ENCODE measurements around the gene TYW1. TPM values are rescaled to one million over a fixed set of nuclear protein-coding genes. Genes with fewer than 3 reads are reported as not detected.
A peak's percentile ranks its signal among the peaks of the same experiment; 100 is the strongest.
"Not testable (repeated sequence)": the region's sequence is repeated elsewhere in the genome, so short reads cannot be mapped to it uniquely, and the experiment has no call there.

TYW1 gene, protein sequence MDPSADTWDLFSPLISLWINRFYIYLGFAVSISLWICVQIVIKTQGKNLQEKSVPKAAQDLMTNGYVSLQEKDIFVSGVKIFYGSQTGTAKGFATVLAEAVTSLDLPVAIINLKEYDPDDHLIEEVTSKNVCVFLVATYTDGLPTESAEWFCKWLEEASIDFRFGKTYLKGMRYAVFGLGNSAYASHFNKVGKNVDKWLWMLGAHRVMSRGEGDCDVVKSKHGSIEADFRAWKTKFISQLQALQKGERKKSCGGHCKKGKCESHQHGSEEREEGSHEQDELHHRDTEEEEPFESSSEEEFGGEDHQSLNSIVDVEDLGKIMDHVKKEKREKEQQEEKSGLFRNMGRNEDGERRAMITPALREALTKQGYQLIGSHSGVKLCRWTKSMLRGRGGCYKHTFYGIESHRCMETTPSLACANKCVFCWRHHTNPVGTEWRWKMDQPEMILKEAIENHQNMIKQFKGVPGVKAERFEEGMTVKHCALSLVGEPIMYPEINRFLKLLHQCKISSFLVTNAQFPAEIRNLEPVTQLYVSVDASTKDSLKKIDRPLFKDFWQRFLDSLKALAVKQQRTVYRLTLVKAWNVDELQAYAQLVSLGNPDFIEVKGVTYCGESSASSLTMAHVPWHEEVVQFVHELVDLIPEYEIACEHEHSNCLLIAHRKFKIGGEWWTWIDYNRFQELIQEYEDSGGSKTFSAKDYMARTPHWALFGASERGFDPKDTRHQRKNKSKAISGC
- total RNA-seq = 10 to 100 TPM; 15.5 to 17.1 TPM

DNA sequence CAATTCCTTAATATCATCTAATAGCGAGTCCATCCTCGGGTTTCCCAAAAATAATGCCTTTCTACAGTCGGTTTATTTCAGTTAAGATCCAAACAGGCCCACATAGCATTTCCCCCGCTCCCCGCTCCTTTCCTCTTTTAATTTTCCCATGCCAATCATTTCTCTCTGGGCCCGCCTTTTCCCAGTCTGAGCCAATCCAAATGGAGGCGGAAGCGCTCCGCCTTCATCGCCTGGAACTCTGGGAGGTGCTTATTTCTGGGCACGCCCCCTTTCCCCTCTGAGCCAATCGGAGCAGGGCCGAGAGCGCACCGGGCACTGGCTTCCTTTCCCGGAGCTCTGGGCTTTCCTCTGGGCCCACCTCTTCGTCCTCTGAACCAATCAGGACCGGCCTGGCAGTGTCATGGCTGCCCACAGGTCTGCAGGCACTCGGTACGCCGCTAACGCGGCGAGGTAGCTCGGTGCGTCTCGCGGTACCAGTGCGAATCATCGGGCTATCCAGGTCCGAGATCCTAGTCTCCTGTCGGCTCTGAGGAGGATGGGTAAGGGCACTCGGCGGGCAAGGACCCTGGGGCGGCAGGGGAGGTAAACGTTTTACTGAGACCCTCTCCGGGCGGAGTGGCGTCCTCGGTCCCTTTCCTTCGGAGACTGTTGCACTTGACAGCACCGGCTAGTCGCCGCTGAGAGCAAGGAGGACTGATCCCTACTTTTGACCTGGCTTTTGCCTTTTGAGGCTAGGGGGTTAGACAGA, at the start of gene TYW1:
Gene TYW1 (plus strand): TSS at position 390 of the 748 bp plus-strand sequence. CDS start 146 bp downstream, at position 536.
- H3K9me3 Mint-ChIP-seq, H3K27me3 Mint-ChIP-seq: not testable (repeated sequence)
- POLR2A ChIA-PET = interaction anchor here (0.9 to 2.9 kb wide), 5 partner anchors 76 to 1015 kb away, joined by 4 to 21 read pairs (median 6); partner anchors contain the start of genes GUSB, KCTD7 and TMEM248
- Mint-ChIP-seq H3K36me3 (peaks cover 12% of the 10 kb centered on the region), H3K27ac (peak within 1 kb of the TSS; percentile 98), H3K4me1 (peaks cover 22% of the 10 kb centered on the region), H3K4me3 (peak within 1 kb of the TSS; percentile 98)
- ATAC-seq (ENCODE audit: low read depth) = peak; percentile 94
- DNase-seq = peak; percentile 94

- DNase-seq = no peak
- H3K4me1 Mint-ChIP-seq = no peaks in the 10 kb centered on the region
- ATAC-seq (ENCODE audit: low read depth) = no peak
- no peak overlapping the region for H3K4me3 Mint-ChIP-seq
- H3K27ac Mint-ChIP-seq = no peak overlapping the region
- no peaks in the 10 kb centered on the region for H3K27me3 Mint-ChIP-seq
- POLR2A ChIA-PET = interaction anchor here (1.2 kb wide), 1 partner anchor 46 kb away, joined by 5 read pairs; the partner anchor contains the start of gene SBDS
- no peaks in the 10 kb centered on the region for H3K9me3 Mint-ChIP-seq
- H3K36me3 Mint-ChIP-seq = peaks cover 28% of the 10 kb centered on the region
Measured at GRCh38 chr7:66948480-66949109, 48.0 kb upstream of the TYW1 start.

GRCh38 chr7:66950311-66950710, 46.3 kb upstream of the TYW1 start:
- Mint-ChIP-seq H3K27ac (no peak overlapping the region), H3K36me3 (peaks cover 26% of the 10 kb centered on the region)

GRCh38 chr7:66950763-66951162, 45.9 kb upstream of the TYW1 start:
- Mint-ChIP-seq H3K9me3 (no peaks in the 10 kb centered on the region), H3K4me3 (no peak overlapping the region), H3K36me3 (peaks cover 27% of the 10 kb centered on the region), H3K27ac (no peak overlapping the region), H3K27me3 (no peaks in the 10 kb centered on the region), H3K4me1 (no peaks in the 10 kb centered on the region)
- POLR2A ChIA-PET = no interaction called here
- no peak for DNase-seq
- no peak for ATAC-seq (ENCODE audit: low read depth)

More at GRCh38 chr7:66950311-66950710, 46.3 kb upstream of the TYW1 start:
- no peaks in the 10 kb centered on the region for H3K4me1 Mint-ChIP-seq
- no peak for ATAC-seq (ENCODE audit: low read depth)
- no peaks in the 10 kb centered on the region for H3K27me3 Mint-ChIP-seq
- POLR2A ChIA-PET = no interaction called here
- no peak overlapping the region for H3K4me3 Mint-ChIP-seq
- no peak for DNase-seq
- H3K9me3 Mint-ChIP-seq = no peaks in the 10 kb centered on the region

DNA sequence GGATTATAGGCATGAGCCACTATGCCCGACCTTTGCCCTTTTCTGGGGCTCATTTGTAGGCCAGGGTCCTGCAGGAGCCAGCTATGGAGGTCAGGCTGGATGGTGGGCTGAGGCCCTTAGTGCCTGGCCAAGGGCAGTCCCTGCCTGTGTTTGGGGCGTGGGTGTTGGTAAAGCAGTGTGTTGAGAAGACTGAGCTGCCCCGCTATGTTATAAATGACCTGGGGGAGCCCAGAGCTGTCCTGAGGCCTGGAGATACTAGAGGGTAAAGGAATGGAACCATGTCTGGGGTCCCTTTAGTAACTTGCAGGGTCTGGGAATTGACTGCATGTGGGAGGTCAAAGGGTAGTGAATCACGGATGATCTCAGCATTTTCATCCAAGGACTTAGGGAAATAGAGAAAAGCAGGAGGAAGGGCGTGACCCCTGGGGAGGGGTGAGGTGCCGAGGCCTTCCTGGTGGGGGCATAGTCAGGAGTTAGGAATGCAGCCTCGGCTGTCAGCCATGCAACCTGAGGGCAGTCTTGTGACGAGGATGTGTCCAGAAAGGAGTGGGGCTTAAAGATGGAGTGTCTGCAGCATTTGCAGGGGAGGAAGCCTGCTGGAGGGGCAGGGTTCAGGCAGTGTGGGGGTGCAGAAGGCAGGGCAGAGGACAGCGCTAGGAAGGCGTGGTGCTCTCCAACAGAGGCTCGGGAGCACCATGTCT, 44.1 kb upstream of the TYW1 start:
- POLR2A ChIA-PET = no interaction called here
- H3K27ac Mint-ChIP-seq = no peak overlapping the region

GRCh38 chr7:66953044-66953427, 43.6 kb upstream of the TYW1 start:
- no peak for DNase-seq
- Mint-ChIP-seq H3K4me1 (no peaks in the 10 kb centered on the region), H3K4me3 (no peak overlapping the region), H3K27ac (no peak overlapping the region), H3K36me3 (peaks cover 29% of the 10 kb centered on the region), H3K9me3 (no peaks in the 10 kb centered on the region), H3K27me3 (no peaks in the 10 kb centered on the region)
- POLR2A ChIA-PET = no interaction called here
- no peak for ATAC-seq (ENCODE audit: low read depth)

More for the DNA sequence above, 44.1 kb upstream of the TYW1 start:
- Mint-ChIP-seq H3K36me3 (peaks cover 29% of the 10 kb centered on the region), H3K9me3 (no peaks in the 10 kb centered on the region), H3K27me3 (no peaks in the 10 kb centered on the region), H3K4me1 (no peaks in the 10 kb centered on the region), H3K4me3 (no peak overlapping the region)
- DNase-seq (no peak), ATAC-seq (ENCODE audit: low read depth) (no peak)

DNA sequence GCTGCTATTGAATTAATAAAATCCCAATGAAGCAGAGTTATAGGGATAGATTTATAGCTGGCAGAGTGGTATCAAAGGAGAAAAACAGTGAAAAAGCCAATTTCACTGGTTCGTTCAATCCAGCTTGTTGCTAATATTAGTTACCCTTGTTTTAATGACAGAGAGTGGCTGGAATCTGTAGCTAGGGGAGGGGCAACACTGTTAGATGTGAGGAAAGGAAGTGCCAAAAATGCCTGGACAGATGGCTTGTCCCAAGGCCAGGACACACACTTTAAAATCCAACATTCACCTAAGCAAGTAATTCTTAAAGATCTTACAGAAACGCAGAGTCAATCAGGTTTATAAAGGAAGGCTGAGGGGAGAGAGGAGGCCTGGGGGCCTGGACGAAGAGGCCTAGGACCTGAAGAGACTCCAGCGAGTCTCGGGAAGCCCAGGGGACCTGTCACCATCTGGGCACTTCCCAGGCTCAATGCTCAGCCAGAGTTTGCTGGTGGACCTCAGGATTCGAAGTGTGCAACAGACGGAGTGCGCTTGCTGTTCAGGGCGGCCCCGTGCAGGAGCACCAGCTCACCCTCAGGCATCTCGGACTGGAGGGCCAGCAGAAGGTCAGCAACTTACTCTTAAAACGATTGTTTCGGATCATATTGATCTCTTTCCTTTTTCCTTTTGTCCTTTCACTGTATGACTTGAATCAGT, 38.9 kb upstream of the TYW1 start:
- Mint-ChIP-seq H3K36me3 (peaks cover 17% of the 10 kb centered on the region), H3K4me1 (no peaks in the 10 kb centered on the region), H3K9me3 (no peaks in the 10 kb centered on the region), H3K4me3 (no peak overlapping the region), H3K27ac (no peak overlapping the region), H3K27me3 (no peaks in the 10 kb centered on the region)
- POLR2A ChIA-PET = no interaction called here
- DNase-seq = no peak
- no peak for ATAC-seq (ENCODE audit: low read depth)

- Mint-ChIP-seq H3K27me3 (no peaks in the 10 kb centered on the region), H3K4me3 (no peak overlapping the region), H3K27ac (no peak overlapping the region), H3K36me3 (peaks cover 17% of the 10 kb centered on the region), H3K4me1 (no peaks in the 10 kb centered on the region), H3K9me3 (no peaks in the 10 kb centered on the region)
- POLR2A ChIA-PET = no interaction called here
- DNase-seq = no peak
- no peak for ATAC-seq (ENCODE audit: low read depth)
Measured at GRCh38 chr7:66958538-66959350, 37.9 kb upstream of the TYW1 start.

GRCh38 chr7:66960192-66960591, 36.4 kb upstream of the TYW1 start:
- H3K9me3 Mint-ChIP-seq = no peaks in the 10 kb centered on the region
- H3K27ac Mint-ChIP-seq = no peak overlapping the region
- peaks cover 2% of the 10 kb centered on the region for H3K4me1 Mint-ChIP-seq
- ATAC-seq (ENCODE audit: low read depth) = no peak
- no peak overlapping the region for H3K4me3 Mint-ChIP-seq
- DNase-seq = no peak
- H3K27me3 Mint-ChIP-seq = no peaks in the 10 kb centered on the region
- POLR2A ChIA-PET = no interaction called here
- peaks cover 15% of the 10 kb centered on the region for H3K36me3 Mint-ChIP-seq

DNA sequence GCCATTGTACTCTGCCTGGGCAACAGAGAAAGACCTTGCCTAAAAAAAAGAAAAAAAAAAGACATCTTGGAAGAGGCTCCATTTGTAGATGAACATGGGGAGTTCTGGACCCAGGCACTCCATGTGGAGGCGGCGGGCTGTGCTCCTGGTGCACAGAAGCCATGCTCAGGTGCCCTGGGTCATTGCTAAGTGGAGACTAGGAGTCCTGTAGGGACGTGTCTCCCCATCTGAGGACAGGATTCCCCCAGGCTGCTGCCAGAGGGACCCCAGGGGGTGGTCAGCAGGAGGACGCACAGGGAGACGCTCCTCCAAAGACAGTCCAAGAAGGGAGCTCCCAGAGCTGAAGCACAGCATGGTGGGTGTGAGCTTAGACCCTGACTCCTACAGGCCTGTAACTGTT, 35.5 kb upstream of the TYW1 start:
- peaks cover 13% of the 10 kb centered on the region for H3K36me3 Mint-ChIP-seq
- DNase-seq = no peak
- H3K27ac Mint-ChIP-seq = no peak overlapping the region
- POLR2A ChIA-PET = interaction anchor here (0.6 kb wide), 1 partner anchor 22 kb away, joined by 4 read pairs; no protein-coding TSS in a partner anchor
- no peak for ATAC-seq (ENCODE audit: low read depth)
- no peak overlapping the region for H3K4me3 Mint-ChIP-seq
- no peaks in the 10 kb centered on the region for H3K9me3 Mint-ChIP-seq
- peaks cover 2% of the 10 kb centered on the region for H3K4me1 Mint-ChIP-seq
- no peaks in the 10 kb centered on the region for H3K27me3 Mint-ChIP-seq

GRCh38 chr7:66964411-66964810, 32.2 kb upstream of the TYW1 start:
- H3K9me3 Mint-ChIP-seq = no peaks in the 10 kb centered on the region
- H3K4me1 Mint-ChIP-seq = peaks cover 2% of the 10 kb centered on the region
- DNase-seq (no peak), ATAC-seq (ENCODE audit: low read depth) (no peak)
- H3K4me3 Mint-ChIP-seq = no peak overlapping the region
- POLR2A ChIA-PET = no interaction called here
- H3K27me3 Mint-ChIP-seq = no peaks in the 10 kb centered on the region
- peaks cover 8% of the 10 kb centered on the region for H3K36me3 Mint-ChIP-seq
- H3K27ac Mint-ChIP-seq = no peak overlapping the region
